Ishikawa (cell line): ENCODE measurements around the gene PYCR2.

Experiments
- CEBPB ChIP-seq: IDR thresholded peaks from 2 replicates; pipeline ENCODE4 v1.6.1; 2012
- CREB1 ChIP-seq: IDR thresholded peaks from 2 replicates; pipeline ENCODE4 v1.6.1; 2012; ENCODE audit warnings: low read depth
- EGR1 ChIP-seq: IDR thresholded peaks from 2 replicates; pipeline ENCODE4 v1.6.1; 2012
- EP300 ChIP-seq: IDR thresholded peaks from 2 replicates; pipeline ENCODE4 v1.6.1; 2012; ENCODE audit warnings: borderline replicate concordance
- FOXM1 ChIP-seq: IDR thresholded peaks from 2 replicates; pipeline ENCODE4 v1.6.1; 2012; ENCODE audit warnings: low read depth, borderline replicate concordance
- MAX ChIP-seq: IDR thresholded peaks from 2 replicates; pipeline ENCODE4 v1.6.1; 2012
- NFIC ChIP-seq: IDR thresholded peaks from 2 replicates; pipeline ENCODE4 v1.6.1; 2012
- RAD21 ChIP-seq: IDR thresholded peaks from 2 replicates; pipeline ENCODE4 v1.6.1; 2012; ENCODE audit warnings: low read depth
- REST ChIP-seq: IDR thresholded peaks from 2 replicates; pipeline ENCODE4 v1.6.1; 2012; ENCODE audit warnings: low read depth, mild to moderate bottlenecking
- TAF1 ChIP-seq: IDR thresholded peaks from 2 replicates; pipeline ENCODE4 v1.6.1; 2012; ENCODE audit warnings: low read depth, mild to moderate bottlenecking
- TCF12 ChIP-seq: IDR thresholded peaks from 2 replicates; pipeline ENCODE4 v1.6.1; 2012; ENCODE audit warnings: low read depth
- TEAD4 ChIP-seq: IDR thresholded peaks from 2 replicates; pipeline ENCODE4 v1.6.1; 2012
- USF1 ChIP-seq: IDR thresholded peaks from 2 replicates; pipeline ENCODE4 v1.6.1; 2012
- YY1 ChIP-seq: IDR thresholded peaks from 2 replicates; pipeline ENCODE4 v1.6.1; 2012; ENCODE audit warnings: low read depth
- ZBTB7A ChIP-seq: IDR thresholded peaks from 2 replicates; pipeline ENCODE4 v1.6.1; 2012; ENCODE audit warnings: low read depth

The PYCR2 gene

GRCh38 chr1:225908013-225908640 lies 15.9 kb downstream of the PYCR2 start:
- no peak for TF ChIP-seq RAD21
- TF ChIP-seq FOXM1 = no peak
- TF ChIP-seq CEBPB = no peak
- no peak for TF ChIP-seq MAX
- TF ChIP-seq NFIC = no peak
- TF ChIP-seq ZBTB7A = no peak
- no peak for TF ChIP-seq EP300
- no peak for TF ChIP-seq TCF12
- TF ChIP-seq EGR1 = no peak
- TF ChIP-seq TEAD4 = no peak
- no peak for TF ChIP-seq CREB1
- TF ChIP-seq USF1 = no peak
- TF ChIP-seq YY1 = no peak
- no peak for TF ChIP-seq REST
- no peak for TF ChIP-seq TAF1

GRCh38 chr1:225907341-225907740 lies 16.7 kb downstream of the PYCR2 start:
- TF ChIP-seq EP300 = no peak
- TF ChIP-seq EGR1 = no peak
- no peak for TF ChIP-seq CREB1
- TF ChIP-seq ZBTB7A = no peak
- no peak for TF ChIP-seq YY1
- TF ChIP-seq USF1 = no peak
- TF ChIP-seq FOXM1 = no peak

GRCh38 chr1:225906467-225906866 lies 17.6 kb downstream of the PYCR2 start:
- TF ChIP-seq MAX = no peak
- no peak for TF ChIP-seq CREB1
- no peak for TF ChIP-seq TCF12
- no peak for TF ChIP-seq YY1
- TF ChIP-seq EGR1 = no peak
- no peak for TF ChIP-seq TAF1
- no peak for TF ChIP-seq REST
- TF ChIP-seq NFIC = no peak
- no peak for TF ChIP-seq TEAD4
- TF ChIP-seq CEBPB = no peak
- no peak for TF ChIP-seq EP300
- TF ChIP-seq ZBTB7A = no peak
- TF ChIP-seq RAD21 = no peak
- no peak for TF ChIP-seq USF1

GRCh38 chr1:225903623-225904022 lies 20.4 kb downstream of the PYCR2 start:
- TF ChIP-seq MAX (no peak), CREB1 (no peak), TEAD4 (no peak), EP300 (no peak), REST (no peak), USF1 (no peak), TAF1 (no peak), FOXM1 (no peak), RAD21 (no peak), YY1 (no peak), TCF12 (no peak), ZBTB7A (no peak), CEBPB (no peak), NFIC (no peak), EGR1 (no peak)
